ENCODE measurements around the gene FBXL16.

Gene FBXL16

GRCh38 chr16:716768-717325 lies 11.2 kb upstream of the FBXL16 start:
- Histone ChIP-seq H2AK5ac (ENCODE audit: low read length, severe bottlenecking) (no peak overlapping the region), H2BK5ac (ENCODE audit: low read depth, low read length, poor library complexity, severe bottlenecking) (no peak overlapping the region), H2AFZ (ENCODE audit: low read depth, low read length) (no peak overlapping the region), H3K27ac (ENCODE audit: low read length, poor library complexity, severe bottlenecking) (no peak overlapping the region), H4K91ac (ENCODE audit: low read length) (peak overlapping the region; percentile 22), H3K18ac (ENCODE audit: low read depth in 1 of 2, low read length in 2 of 2) (no peak overlapping the region), H3K27me3 (ENCODE audit: control insufficient read depth in 1 of 2, insufficient read depth in 1 of 2, low read length in 2 of 2) (no peaks in the 10 kb centered on the region), H2BK12ac (ENCODE audit: low read length in 2 of 2) (peak overlapping the region in 1 of 2 experiments; percentile 40), H3K79me1 (replicated peaks; ENCODE audit: low read length, poor library complexity, severe bottlenecking) (peaks cover 32% of the 10 kb centered on the region), H3K36me3 (ENCODE audit: control insufficient read depth in 1 of 2, insufficient read depth in 2 of 2, low read depth in 1 of 2, low read length in 2 of 2) (peaks cover 0 to 26% of the 10 kb centered on the region in 2 experiments), H2BK120ac (ENCODE audit: low read depth, low read length) (no peak overlapping the region), H3K4ac (ENCODE audit: low read depth in 1 of 2, low read length in 2 of 2) (no peak overlapping the region), H3K4me2 (ENCODE audit: low read length, poor library complexity, severe bottlenecking) (no peak overlapping the region), H3K9ac (ENCODE audit: low read length) (no peak overlapping the region), H3K4me1 (ENCODE audit: control insufficient read depth, insufficient read depth, low read depth, low read length) (peaks cover 61% of the 10 kb centered on the region), H2BK15ac (ENCODE audit: low read depth, poor library complexity, severe bottlenecking) (no peak overlapping the region), H4K8ac (ENCODE audit: low read length) (no peak overlapping the region), H3K4me3 (ENCODE audit: insufficient read depth in 1 of 2, low read depth in 1 of 2, low read length in 2 of 2) (no peak overlapping the region), H3K23ac (ENCODE audit: low read length in 2 of 2) (no peak overlapping the region), H3K14ac (ENCODE audit: low read length in 2 of 2) (peak overlapping the region in 1 of 2 experiments; percentile 11), H3K9me3 (ENCODE audit: control insufficient read depth, low read length) (no peaks in the 10 kb centered on the region)
- WGBS, result 95% methylated on average over 28 of the region's 29 CpGs
- no peak for DNase-seq

GRCh38 chr16:716200-716568 lies 10.6 kb upstream of the FBXL16 start:
- peak overlapping the region; percentile 65 for H3K9ac ChIP-seq (ENCODE audit: low read length)
- H2BK15ac ChIP-seq (ENCODE audit: low read depth, poor library complexity, severe bottlenecking), result no peak overlapping the region
- no peak overlapping the region for H3K14ac ChIP-seq (ENCODE audit: low read length in 2 of 2)
- no peak overlapping the region for H3K4ac ChIP-seq (ENCODE audit: low read depth in 1 of 2, low read length in 2 of 2)
- peak; percentile 45 for DNase-seq
- peak overlapping the region; percentile 13 for H3K27ac ChIP-seq (ENCODE audit: low read length, poor library complexity, severe bottlenecking)
- peak overlapping the region in 1 of 2 experiments; percentile 67 for H3K23ac ChIP-seq (ENCODE audit: low read length in 2 of 2)
- H2BK5ac ChIP-seq (ENCODE audit: low read depth, low read length, poor library complexity, severe bottlenecking), result no peak overlapping the region
- no peak overlapping the region for H4K8ac ChIP-seq (ENCODE audit: low read length)
- H3K36me3 ChIP-seq (ENCODE audit: control insufficient read depth in 1 of 2, insufficient read depth in 2 of 2, low read depth in 1 of 2, low read length in 2 of 2), result peaks cover 0 to 22% of the 10 kb centered on the region in 2 experiments
- H3K27me3 ChIP-seq (ENCODE audit: control insufficient read depth in 1 of 2, insufficient read depth in 1 of 2, low read length in 2 of 2), result peaks cover 0 to 3% of the 10 kb centered on the region in 2 experiments
- no peak overlapping the region for H4K91ac ChIP-seq (ENCODE audit: low read length)
- WGBS, result 23% methylated on average over 11 of the region's 12 CpGs
- H2AK5ac ChIP-seq (ENCODE audit: low read length, severe bottlenecking), result no peak overlapping the region
- peaks cover 26% of the 10 kb centered on the region for H3K79me1 ChIP-seq (replicated peaks; ENCODE audit: low read length, poor library complexity, severe bottlenecking)
- H3K4me1 ChIP-seq (ENCODE audit: control insufficient read depth, insufficient read depth, low read depth, low read length), result peaks cover 62% of the 10 kb centered on the region
- peak overlapping the region; percentile 97 for H3K4me2 ChIP-seq (ENCODE audit: low read length, poor library complexity, severe bottlenecking)
- H3K9me3 ChIP-seq (ENCODE audit: control insufficient read depth, low read length), result no peaks in the 10 kb centered on the region
- peak overlapping the region; percentile 48 to 75 for H3K4me3 ChIP-seq (ENCODE audit: insufficient read depth in 1 of 2, low read depth in 1 of 2, low read length in 2 of 2)
- H2AFZ ChIP-seq (ENCODE audit: low read depth, low read length), result peak overlapping the region; percentile 24
- peak overlapping the region in 1 of 2 experiments; percentile 71 for H3K18ac ChIP-seq (ENCODE audit: low read depth in 1 of 2, low read length in 2 of 2)
- no peak overlapping the region for H2BK12ac ChIP-seq (ENCODE audit: low read length in 2 of 2)
- no peak overlapping the region for H2BK120ac ChIP-seq (ENCODE audit: low read depth, low read length)

- peak overlapping the region in 1 of 2 experiments; percentile 67 for H3K23ac ChIP-seq (ENCODE audit: low read length in 2 of 2)
- H3K27me3 ChIP-seq (ENCODE audit: control insufficient read depth in 1 of 2, insufficient read depth in 1 of 2, low read length in 2 of 2), result peaks cover 0 to 8% of the 10 kb centered on the region in 2 experiments
- peak overlapping the region in 1 of 2 experiments; percentile 34 for H3K4ac ChIP-seq (ENCODE audit: low read depth in 1 of 2, low read length in 2 of 2)
- H2BK15ac ChIP-seq (ENCODE audit: low read depth, poor library complexity, severe bottlenecking), result no peak overlapping the region
- H3K27ac ChIP-seq (ENCODE audit: low read length, poor library complexity, severe bottlenecking), result peak overlapping the region; percentile 13
- peak overlapping the region in 1 of 2 experiments; percentile 71 for H3K18ac ChIP-seq (ENCODE audit: low read depth in 1 of 2, low read length in 2 of 2)
- peak overlapping the region in 1 of 2 experiments; percentile 96 for H3K14ac ChIP-seq (ENCODE audit: low read length in 2 of 2)
- H2BK120ac ChIP-seq (ENCODE audit: low read depth, low read length), result peak overlapping the region; percentile 50
- WGBS, result 16% methylated on average over 24 of the region's 74 CpGs
- H3K4me3 ChIP-seq (ENCODE audit: insufficient read depth in 1 of 2, low read depth in 1 of 2, low read length in 2 of 2), result peak overlapping the region; percentile 63 to 75
- H3K4me2 ChIP-seq (ENCODE audit: low read length, poor library complexity, severe bottlenecking), result peak overlapping the region; percentile 97
- peak; percentile 30 for DNase-seq
- no peak overlapping the region for H2AK5ac ChIP-seq (ENCODE audit: low read length, severe bottlenecking)
- H3K9ac ChIP-seq (ENCODE audit: low read length), result peak overlapping the region; percentile 65
- H4K91ac ChIP-seq (ENCODE audit: low read length), result peak overlapping the region; percentile 43
- peak overlapping the region; percentile 36 for H2AFZ ChIP-seq (ENCODE audit: low read depth, low read length)
- peak overlapping the region in 1 of 2 experiments; percentile 45 for H2BK12ac ChIP-seq (ENCODE audit: low read length in 2 of 2)
- no peak overlapping the region for H4K8ac ChIP-seq (ENCODE audit: low read length)
- H3K36me3 ChIP-seq (ENCODE audit: control insufficient read depth in 1 of 2, insufficient read depth in 2 of 2, low read depth in 1 of 2, low read length in 2 of 2), result peaks cover 0 to 22% of the 10 kb centered on the region in 2 experiments
- H3K79me1 ChIP-seq (replicated peaks; ENCODE audit: low read length, poor library complexity, severe bottlenecking), result peaks cover 26% of the 10 kb centered on the region
- H2BK5ac ChIP-seq (ENCODE audit: low read depth, low read length, poor library complexity, severe bottlenecking), result no peak overlapping the region
- H3K9me3 ChIP-seq (ENCODE audit: control insufficient read depth, low read length), result no peaks in the 10 kb centered on the region
- H3K4me1 ChIP-seq (ENCODE audit: control insufficient read depth, insufficient read depth, low read depth, low read length), result peaks cover 62% of the 10 kb centered on the region
Observed at GRCh38 chr16:715477-716199, 10.0 kb upstream of the FBXL16 start.
